Stimulated activated memory B cell treated with anti-CD40 and anti-IgM and Interleukin-4, amounts not matched to agents 10 μg/mL and 1 μg/mL and 100 μg/mL, for 72 hours (primary cell): ENCODE measurements around the gene LILRA2.
A peak's percentile ranks its signal among the peaks of the same experiment; 100 is the strongest.

Source experiments
- ATAC-seq: fragments of 150-1000 bp; cut with Tn5 transposase; 2 replicates; pipeline ENCODE4 v1.10.0; 2021
- H3K27ac Mint-ChIP-seq: one replicate; pipeline ENCODE4 v1.8.0; 2022; ENCODE audit warnings: mild to moderate bottlenecking, mixed read lengths
- H3K27me3 Mint-ChIP-seq: one replicate; pipeline ENCODE4 v1.8.0; 2022; ENCODE audit warnings: mixed read lengths
- H3K36me3 Mint-ChIP-seq: one replicate; pipeline ENCODE4 v1.8.0; 2022; ENCODE audit warnings: mixed read lengths
- H3K4me1 Mint-ChIP-seq: one replicate; pipeline ENCODE4 v1.8.0; 2022; ENCODE audit warnings: mixed read lengths
- H3K4me3 Mint-ChIP-seq: one replicate; pipeline ENCODE4 v1.8.0; 2022; ENCODE audit warnings: mild to moderate bottlenecking, moderate library complexity, mixed read lengths
- H3K9me3 Mint-ChIP-seq: one replicate; pipeline ENCODE4 v1.8.0; 2022; ENCODE audit warnings: mixed read lengths

LILRA2 gene

DNA sequence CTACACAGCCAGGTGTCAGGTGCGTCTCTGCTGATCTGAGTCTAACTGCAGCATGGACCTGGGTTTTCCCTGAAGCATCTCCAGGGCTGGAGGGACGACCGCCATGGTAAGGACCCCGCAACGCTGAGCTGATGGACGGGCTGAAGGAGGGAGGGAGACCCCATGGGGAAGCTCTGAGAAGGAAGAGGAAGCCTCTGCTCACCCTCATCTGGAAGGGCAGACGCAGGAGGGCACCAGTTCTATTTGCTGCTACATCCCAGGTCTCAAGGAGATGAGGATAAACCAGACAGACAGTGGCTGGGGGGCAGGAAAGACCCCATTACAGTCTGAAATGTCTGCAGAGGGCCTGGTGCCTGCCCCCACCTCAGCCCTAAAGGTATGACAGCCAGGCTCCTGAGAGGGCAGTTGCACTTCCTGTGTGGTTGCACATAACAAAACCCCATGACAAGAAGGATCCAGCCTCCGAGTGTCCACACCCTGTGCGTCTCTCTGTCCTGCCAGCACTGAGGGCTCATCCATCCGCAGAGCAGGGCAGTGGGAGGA, at the start of gene LILRA2:
Gene LILRA2 (plus strand): TSS at position 461 of the 543 bp plus-strand sequence. CDS start 89 bp downstream, outside the sequence.
- Mint-ChIP-seq H3K4me1 (peaks cover 31% of the 10 kb centered on the region), H3K27me3 (peaks cover 9% of the 10 kb centered on the region), H3K9me3 (no peaks in the 10 kb centered on the region), H3K36me3 (no peaks in the 10 kb centered on the region), H3K4me3 (peak within 1 kb of the TSS; percentile 22), H3K27ac (peak within 1 kb of the TSS; percentile 72)
- ATAC-seq, result peak; percentile 73

DNA sequence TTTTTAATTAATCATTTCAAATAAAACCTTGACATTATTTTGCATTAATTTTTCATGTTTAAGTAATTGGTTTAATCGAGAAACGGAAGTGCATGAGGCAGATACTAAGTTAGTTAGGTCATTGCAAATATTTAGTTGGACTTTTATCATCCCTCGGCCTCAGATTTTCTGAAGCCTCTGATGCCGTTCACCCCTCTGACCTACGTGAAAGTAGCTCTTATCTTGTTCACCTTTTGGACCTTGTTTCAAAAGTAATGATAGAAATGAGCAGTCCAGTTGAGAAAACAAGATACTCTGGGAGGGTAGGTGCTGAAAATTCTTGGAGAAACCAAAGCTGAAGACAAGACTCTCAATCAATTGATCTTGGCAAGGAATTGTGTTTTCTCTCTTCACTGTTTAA, 48.0 kb upstream of the LILRA2 start:
- Mint-ChIP-seq H3K4me1 (peaks cover 34% of the 10 kb centered on the region), H3K36me3 (no peaks in the 10 kb centered on the region), H3K27me3 (peaks cover 58% of the 10 kb centered on the region), H3K4me3 (no peak overlapping the region), H3K9me3 (peaks cover 3% of the 10 kb centered on the region), H3K27ac (no peak overlapping the region)
- no peak for ATAC-seq

DNA sequence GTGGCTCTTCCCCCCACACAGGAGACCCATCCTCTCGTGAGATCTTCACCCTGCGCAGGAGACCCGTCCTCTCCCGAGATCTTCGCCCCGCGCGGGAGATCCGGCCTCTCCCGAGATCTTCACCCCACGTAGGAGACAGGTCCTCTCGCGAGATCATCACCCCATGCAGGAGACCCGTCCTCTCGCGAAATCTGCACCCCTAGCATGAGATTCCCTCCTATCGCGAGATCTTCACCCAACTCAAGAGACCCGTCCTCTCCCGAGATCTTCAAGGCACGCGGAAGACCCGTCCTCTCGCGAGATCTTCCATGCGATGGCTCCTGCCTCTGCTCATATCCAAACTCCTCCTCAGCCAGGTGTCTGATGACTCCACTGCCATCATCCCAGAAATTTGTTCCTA, 46.6 kb upstream of the LILRA2 start:
- no peak overlapping the region for H3K27ac Mint-ChIP-seq
- H3K9me3 Mint-ChIP-seq, result peaks cover 3% of the 10 kb centered on the region
- H3K4me1 Mint-ChIP-seq, result peaks cover 27% of the 10 kb centered on the region
- peaks cover 55% of the 10 kb centered on the region for H3K27me3 Mint-ChIP-seq
- H3K36me3 Mint-ChIP-seq, result no peaks in the 10 kb centered on the region
- no peak for ATAC-seq
- no peak overlapping the region for H3K4me3 Mint-ChIP-seq

DNA sequence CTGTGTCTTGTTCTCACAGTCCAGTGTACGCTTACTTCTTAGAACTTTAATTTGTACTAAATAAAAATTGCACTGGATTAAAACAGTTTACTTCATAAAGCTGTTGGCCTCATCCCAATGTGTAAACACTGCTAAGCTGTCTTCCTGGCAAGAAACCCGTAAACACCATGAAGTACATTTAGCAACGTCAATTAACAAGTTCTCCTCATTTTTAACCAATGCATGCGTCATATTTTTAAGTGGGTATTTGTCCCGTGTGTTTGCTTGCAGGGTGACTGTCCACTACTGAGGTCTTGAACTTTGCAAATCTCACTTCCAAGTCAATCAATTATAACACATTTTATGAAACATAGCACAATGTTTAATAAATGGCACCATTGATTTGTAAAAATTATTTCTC, 42.7 kb upstream of the LILRA2 start:
- Mint-ChIP-seq H3K4me1 (peaks cover 29% of the 10 kb centered on the region), H3K4me3 (no peak overlapping the region), H3K27me3 (peaks cover 73% of the 10 kb centered on the region)

DNA sequence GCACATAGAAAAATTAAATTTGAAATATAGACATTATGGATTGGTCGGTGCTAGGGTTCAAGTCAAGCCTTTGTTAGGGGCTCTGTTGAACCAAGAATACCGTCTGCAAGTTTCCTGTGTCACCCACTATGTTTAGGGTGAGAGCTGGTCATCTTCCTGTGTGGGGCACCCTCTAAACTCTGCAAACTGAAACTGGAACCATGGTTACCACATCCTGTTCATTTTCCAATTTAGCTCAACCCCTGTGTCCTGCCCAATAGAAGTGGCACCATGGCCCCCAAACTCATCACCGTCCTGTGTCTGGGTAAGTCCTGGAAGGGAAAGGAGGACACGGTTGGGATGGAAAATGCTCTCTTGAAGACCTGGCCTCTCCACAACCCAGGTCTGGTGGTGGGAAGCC, 41.1 kb upstream of the LILRA2 start:
- Mint-ChIP-seq H3K4me3 (peak overlapping the region; percentile 31), H3K4me1 (peaks cover 29% of the 10 kb centered on the region), H3K36me3 (no peaks in the 10 kb centered on the region), H3K9me3 (no peaks in the 10 kb centered on the region), H3K27me3 (peaks cover 75% of the 10 kb centered on the region), H3K27ac (no peak overlapping the region)
- peak; percentile 78 for ATAC-seq

More for the DNA sequence above, 42.7 kb upstream of the LILRA2 start:
- no peak for ATAC-seq
- H3K36me3 Mint-ChIP-seq, result no peaks in the 10 kb centered on the region
- no peaks in the 10 kb centered on the region for H3K9me3 Mint-ChIP-seq
- H3K27ac Mint-ChIP-seq, result no peak overlapping the region

DNA sequence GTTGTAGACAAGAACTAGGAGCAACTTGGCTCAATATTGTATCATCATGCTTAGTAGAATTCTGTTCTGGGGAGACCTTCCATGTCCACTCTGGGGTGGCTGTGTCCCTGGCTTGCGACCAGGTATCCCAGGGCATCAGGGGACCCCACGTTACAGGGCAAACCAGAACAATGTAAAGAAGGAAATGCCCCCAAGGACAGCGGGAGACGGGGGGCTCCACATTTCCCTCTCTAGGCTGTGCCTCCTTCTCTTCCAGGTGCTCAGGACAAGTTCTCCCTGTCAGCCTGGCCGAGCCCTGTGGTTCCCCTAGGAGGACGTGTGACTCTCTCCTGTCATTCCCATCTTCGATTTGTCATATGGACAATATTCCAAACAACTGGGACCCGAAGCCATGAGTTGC, 40.1 kb upstream of the LILRA2 start:
- Mint-ChIP-seq H3K27ac (no peak overlapping the region), H3K27me3 (peaks cover 66% of the 10 kb centered on the region), H3K9me3 (no peaks in the 10 kb centered on the region), H3K4me3 (no peak overlapping the region), H3K4me1 (peaks cover 29% of the 10 kb centered on the region), H3K36me3 (no peaks in the 10 kb centered on the region)
- no peak for ATAC-seq

DNA sequence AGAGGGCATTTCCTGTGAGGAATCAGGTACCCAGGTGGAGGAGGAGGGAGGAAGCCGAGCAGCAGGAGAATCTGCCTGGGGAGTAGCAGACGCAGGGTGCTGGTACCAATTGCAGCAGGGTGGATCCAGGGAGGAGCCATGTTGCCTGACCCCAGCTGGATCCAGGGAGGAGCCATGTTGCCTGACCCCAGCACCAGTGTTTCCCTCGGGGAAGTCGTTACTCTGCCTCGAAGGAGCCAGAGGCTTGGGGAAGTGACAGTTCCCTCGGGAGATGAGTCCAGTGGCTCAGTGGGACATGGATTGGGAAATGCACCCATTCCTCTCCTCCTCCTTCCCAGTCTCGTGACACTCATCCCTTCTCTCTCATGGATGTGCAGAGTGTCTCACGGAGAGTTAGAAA, 39.4 kb upstream of the LILRA2 start:
- Mint-ChIP-seq H3K27ac (no peak overlapping the region), H3K4me3 (no peak overlapping the region), H3K4me1 (peaks cover 24% of the 10 kb centered on the region), H3K9me3 (no peaks in the 10 kb centered on the region), H3K27me3 (peaks cover 59% of the 10 kb centered on the region), H3K36me3 (no peaks in the 10 kb centered on the region)
- ATAC-seq, result no peak

DNA sequence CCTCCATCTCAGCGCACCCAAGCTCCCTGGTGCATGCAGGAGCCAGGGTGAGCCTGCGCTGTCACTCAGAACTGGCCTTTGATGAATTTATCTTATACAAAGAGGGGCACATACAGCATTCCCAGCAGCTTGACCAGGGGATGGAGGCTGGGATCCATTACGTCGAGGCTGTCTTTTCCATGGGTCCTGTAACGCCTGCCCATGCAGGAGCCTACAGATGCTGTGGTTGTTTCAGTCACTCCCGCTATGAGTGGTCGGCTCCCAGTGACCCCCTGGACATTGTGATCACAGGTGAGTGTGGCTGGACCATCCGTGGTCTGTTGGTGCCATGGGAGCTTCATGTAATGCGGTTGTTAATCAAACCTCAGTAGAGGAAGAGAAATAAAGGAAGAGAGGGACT, 38.0 kb upstream of the LILRA2 start:
- Mint-ChIP-seq H3K9me3 (no peaks in the 10 kb centered on the region), H3K27ac (no peak overlapping the region), H3K4me1 (peaks cover 21% of the 10 kb centered on the region), H3K36me3 (no peaks in the 10 kb centered on the region), H3K27me3 (peaks cover 56% of the 10 kb centered on the region), H3K4me3 (no peak overlapping the region)
- ATAC-seq, result no peak

DNA sequence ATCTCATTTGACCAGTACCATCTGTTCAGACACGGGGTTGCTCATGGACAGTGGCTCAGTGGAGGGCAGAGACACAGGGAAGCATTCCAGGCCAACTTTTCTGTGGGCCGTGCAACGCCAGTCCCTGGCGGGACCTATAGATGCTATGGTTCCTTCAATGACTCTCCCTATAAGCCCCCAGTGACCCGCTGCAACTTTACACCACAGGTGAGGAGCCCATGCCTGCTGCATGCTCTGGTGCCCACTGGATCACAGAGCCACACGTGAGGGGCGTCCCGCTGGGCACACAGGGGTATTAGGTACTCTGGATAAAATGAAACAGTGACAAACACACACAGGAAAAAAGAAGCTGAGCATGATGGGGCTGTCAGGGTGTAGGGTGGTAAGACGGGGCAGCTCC, 36.6 kb upstream of the LILRA2 start:
- Mint-ChIP-seq H3K4me3 (no peak overlapping the region), H3K4me1 (peaks cover 15% of the 10 kb centered on the region), H3K36me3 (no peaks in the 10 kb centered on the region), H3K27ac (no peak overlapping the region), H3K9me3 (no peaks in the 10 kb centered on the region), H3K27me3 (peaks cover 52% of the 10 kb centered on the region)
- ATAC-seq, result peak; percentile 32

DNA sequence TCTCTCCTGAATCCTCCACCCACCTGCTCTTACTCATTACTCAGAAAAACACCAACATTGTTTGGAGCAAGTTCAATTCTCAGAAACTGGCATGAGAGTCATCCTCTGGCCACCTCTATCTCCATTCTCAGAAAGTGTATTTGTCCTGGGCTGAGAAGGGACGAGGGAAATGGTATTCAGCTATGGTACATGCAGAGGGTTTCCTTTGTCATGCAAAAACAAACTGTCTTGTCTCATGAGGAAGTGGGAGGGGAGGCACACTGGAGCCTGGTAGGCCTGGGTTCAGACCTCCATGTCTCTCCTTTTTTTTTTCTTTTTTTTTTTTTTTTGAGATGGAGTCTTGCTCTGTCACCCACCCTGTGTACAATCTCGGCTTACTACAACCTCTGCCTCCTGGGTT, 31.9 kb upstream of the LILRA2 start:
- no peak for ATAC-seq
- Mint-ChIP-seq H3K36me3 (no peaks in the 10 kb centered on the region), H3K4me3 (no peak overlapping the region), H3K27me3 (peaks cover 5% of the 10 kb centered on the region), H3K27ac (no peak overlapping the region), H3K4me1 (no peaks in the 10 kb centered on the region), H3K9me3 (no peaks in the 10 kb centered on the region)

DNA sequence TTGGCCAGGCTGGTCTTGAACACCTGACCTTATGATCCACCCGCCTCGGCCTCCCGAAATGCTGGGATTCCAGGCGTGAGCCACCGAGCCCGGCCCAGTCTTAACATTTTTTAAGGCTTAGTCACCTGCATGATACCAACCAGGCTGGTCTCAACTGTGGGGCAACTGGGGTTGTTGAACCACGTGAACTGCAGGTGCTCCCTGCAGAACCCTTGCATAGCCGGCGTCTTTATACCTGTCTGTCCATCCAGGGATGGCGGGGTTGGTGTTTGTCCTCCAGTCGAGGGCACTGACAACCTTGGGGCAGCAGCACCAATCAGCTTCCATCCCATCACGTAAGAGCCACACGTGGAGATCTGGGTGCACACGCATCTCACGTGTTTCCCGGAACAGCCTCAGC, 24.8 kb upstream of the LILRA2 start:
- H3K4me1 Mint-ChIP-seq, result peaks cover 18% of the 10 kb centered on the region
- ATAC-seq, result no peak

DNA sequence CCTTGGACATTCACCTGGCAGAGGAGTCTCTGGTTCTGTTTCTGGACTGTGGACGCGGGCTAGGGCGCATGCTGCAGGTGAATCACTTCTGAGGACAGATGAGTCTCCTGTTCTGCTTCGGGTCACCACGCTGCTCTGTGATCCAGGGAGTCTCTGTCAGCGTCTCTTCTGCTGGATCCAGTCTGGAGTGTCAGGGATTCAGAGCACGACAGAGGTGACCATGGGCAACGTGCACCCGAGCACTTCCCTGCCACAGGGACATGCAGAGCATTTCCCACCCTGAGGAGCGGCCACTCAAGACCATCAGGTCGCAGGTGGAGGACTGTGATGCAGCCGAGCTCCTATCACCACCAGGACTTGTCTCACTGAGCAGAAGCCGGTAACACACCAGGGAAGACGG, 24.4 kb upstream of the LILRA2 start:
- no peak overlapping the region for H3K4me3 Mint-ChIP-seq
- H3K27me3 Mint-ChIP-seq, result peaks cover 24% of the 10 kb centered on the region
- ATAC-seq, result no peak
- H3K4me1 Mint-ChIP-seq, result peaks cover 18% of the 10 kb centered on the region
- H3K27ac Mint-ChIP-seq, result no peak overlapping the region
- H3K9me3 Mint-ChIP-seq, result peaks cover 5% of the 10 kb centered on the region
- no peaks in the 10 kb centered on the region for H3K36me3 Mint-ChIP-seq

More for the DNA sequence above, 24.8 kb upstream of the LILRA2 start:
- Mint-ChIP-seq H3K9me3 (peaks cover 5% of the 10 kb centered on the region), H3K36me3 (no peaks in the 10 kb centered on the region), H3K27ac (no peak overlapping the region), H3K27me3 (peaks cover 24% of the 10 kb centered on the region), H3K4me3 (no peak overlapping the region)

DNA sequence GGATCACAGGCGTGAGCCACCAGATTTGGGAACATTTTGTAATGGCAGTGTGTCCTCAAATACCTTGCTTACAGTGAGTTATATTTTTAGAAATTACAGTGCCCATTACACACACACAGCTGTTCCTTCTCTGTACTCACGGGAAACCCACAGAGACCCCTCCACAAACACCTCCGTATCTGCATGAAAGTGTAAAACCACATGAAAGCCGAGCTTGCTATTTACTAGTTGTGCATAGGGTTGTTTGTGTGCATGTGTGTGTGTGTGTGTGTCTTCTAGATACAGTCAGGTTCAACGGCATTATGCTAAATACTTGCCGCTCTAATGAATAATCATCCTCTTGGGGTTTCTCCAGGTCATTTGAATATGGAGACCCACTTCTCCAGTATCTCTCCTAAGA, 22.3 kb upstream of the LILRA2 start:
- Mint-ChIP-seq H3K4me3 (no peak overlapping the region), H3K9me3 (peaks cover 5% of the 10 kb centered on the region), H3K27ac (no peak overlapping the region), H3K27me3 (peaks cover 33% of the 10 kb centered on the region), H3K4me1 (peaks cover 18% of the 10 kb centered on the region), H3K36me3 (no peaks in the 10 kb centered on the region)
- no peak for ATAC-seq

DNA sequence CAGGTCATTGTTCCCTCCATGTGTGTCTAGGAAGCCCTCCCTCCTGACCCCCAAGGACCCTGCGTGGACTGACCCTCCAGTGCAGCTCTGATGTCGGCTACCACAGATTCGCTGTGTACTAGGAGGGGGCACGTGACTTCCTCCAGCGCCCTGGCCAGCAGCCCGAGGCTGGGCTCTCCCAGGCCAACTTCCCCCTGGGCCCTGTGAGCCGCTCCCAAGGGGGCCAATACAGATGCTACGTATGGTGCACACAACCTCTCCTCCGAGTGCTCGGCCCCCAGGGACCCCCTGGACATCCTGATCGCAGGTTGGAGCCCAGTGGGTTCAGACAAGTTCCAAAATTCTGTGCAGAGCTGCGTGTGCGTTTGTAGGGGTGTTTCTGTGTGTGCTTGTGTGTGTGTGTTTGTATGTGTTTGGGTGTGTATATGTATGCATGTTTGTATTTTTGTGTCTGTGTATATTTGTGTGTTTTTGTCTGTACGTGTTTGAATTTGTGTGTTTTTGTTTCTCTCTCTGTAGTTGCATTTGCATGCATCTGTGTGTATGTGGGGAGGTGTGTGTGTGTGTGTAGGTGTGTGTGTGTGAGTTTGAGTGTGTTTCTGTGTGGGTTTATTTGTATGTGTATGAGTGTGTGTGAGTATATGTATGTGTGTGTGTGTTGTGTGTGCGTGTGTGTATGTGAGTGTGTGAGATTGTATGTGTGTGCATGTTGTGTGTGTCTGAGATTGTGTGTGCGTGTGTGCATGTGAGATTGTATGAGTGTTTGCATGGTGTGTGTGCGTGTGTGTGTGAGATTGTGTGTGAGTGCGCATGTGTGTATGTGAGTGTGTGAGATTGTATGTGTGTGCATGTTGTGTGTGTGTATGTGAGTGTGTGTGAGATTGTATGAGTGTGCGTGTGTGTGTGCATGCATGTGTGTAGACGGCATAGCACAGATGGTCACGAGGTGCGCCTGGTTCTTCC, 21.4 kb upstream of the LILRA2 start:
- peak; percentile 65 for ATAC-seq
- peaks cover 33% of the 10 kb centered on the region for H3K27me3 Mint-ChIP-seq
- no peak overlapping the region for H3K27ac Mint-ChIP-seq
- peaks cover 5% of the 10 kb centered on the region for H3K9me3 Mint-ChIP-seq
- H3K36me3 Mint-ChIP-seq, result no peaks in the 10 kb centered on the region
- peak overlapping the region; percentile 31 for H3K4me3 Mint-ChIP-seq
- peaks cover 18% of the 10 kb centered on the region for H3K4me1 Mint-ChIP-seq

DNA sequence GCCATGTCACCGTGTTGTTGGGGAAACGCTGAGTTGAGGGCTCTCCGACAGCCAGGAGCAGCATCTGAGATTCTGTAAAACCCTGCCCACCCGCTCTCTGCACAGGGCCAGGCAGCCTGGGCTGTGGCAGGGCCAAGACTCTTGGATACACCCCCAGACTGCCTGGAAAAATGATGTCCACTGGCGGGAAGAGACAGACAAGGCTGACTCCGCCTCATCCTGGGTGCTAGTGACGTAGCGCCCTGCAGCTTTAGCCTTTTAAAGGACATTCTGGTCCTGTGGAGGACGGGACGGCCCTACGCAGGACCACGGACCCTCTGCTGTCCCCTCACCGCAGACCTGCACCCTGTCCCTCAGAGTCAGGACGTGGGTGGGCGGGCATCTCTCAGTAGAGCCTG, 20.7 kb upstream of the LILRA2 start:
- Mint-ChIP-seq H3K36me3 (no peaks in the 10 kb centered on the region), H3K9me3 (peaks cover 5% of the 10 kb centered on the region), H3K27ac (no peak overlapping the region), H3K4me3 (no peak overlapping the region), H3K27me3 (peaks cover 33% of the 10 kb centered on the region), H3K4me1 (peaks cover 18% of the 10 kb centered on the region)
- no peak for ATAC-seq

DNA sequence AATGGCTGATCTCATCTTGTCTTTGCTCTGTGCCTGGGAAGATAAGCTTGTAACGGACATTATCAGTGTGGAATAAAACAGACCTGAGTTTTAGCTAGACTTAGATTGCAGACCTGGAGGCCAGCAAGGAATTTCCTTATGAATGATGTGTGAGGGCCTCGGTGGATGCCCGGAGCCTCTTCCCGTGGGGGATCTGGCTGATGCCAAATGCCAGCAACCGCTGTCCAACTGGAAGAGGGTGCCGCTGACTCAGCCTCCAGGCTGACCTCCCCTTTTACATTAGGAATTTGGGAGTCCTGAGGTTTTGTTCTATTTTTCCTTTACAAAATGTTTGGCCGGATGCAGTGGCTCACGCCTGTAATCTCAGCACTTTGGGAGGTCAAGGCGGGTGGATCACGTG, 19.6 kb upstream of the LILRA2 start:
- Mint-ChIP-seq H3K36me3 (no peaks in the 10 kb centered on the region), H3K27ac (no peak overlapping the region)
- no peak for ATAC-seq

More for the DNA sequence above, 19.6 kb upstream of the LILRA2 start:
- peaks cover 5% of the 10 kb centered on the region for H3K9me3 Mint-ChIP-seq
- no peak overlapping the region for H3K4me3 Mint-ChIP-seq
- peaks cover 35% of the 10 kb centered on the region for H3K27me3 Mint-ChIP-seq
- H3K4me1 Mint-ChIP-seq, result peaks cover 18% of the 10 kb centered on the region
